GM23338 (cell line): ENCODE results near the gene TMEM61. TPM values are rescaled to one million over a fixed set of nuclear protein-coding genes. Genes with fewer than 3 reads are reported as not detected.

Experiments
- ATAC-seq: fragments of 200-7000 bp; cut with Tn5 transposase; 3 replicates; pipeline ENCODE4 v1.9.1; 2020
- DNase-seq: peaks from one replicate; pipeline ENCODE4 v3.0.0-alpha.2; 2015; ENCODE audit warnings: low spot score
- H2AFZ ChIP-seq: fragments of 200-600 bp; sonication (generic); 2 replicates; pipeline ENCODE4 v1.8.0; 2016; ENCODE audit warnings: antibody characterized with exemption, mild to moderate bottlenecking, moderate library complexity
- H3F3A ChIP-seq: fragments of 200-600 bp; sonication (generic); replicated peaks from 2 replicates; pipeline ENCODE4 v1.8.0; 2017; ENCODE audit warnings: antibody characterized with exemption, mixed run types, low read depth
- H3K27ac ChIP-seq: fragments of 200-600 bp; sonication (generic); 2 replicates; pipeline ENCODE4 v1.6.1; 2016; ENCODE audit warnings: low read depth
- H3K27me3 ChIP-seq: fragments of 200-600 bp; sonication (generic); 2 replicates; pipeline ENCODE4 v1.8.0; 2016; ENCODE audit warnings: mild to moderate bottlenecking, mixed run types, moderate library complexity; ENCODE audit not compliant: insufficient read depth
- H3K36me3 ChIP-seq: fragments of 200-600 bp; sonication (generic); 2 replicates; pipeline ENCODE4 v1.8.0; 2016; ENCODE audit warnings: mild to moderate bottlenecking; ENCODE audit not compliant: insufficient read depth
- H3K4me1 ChIP-seq: fragments of 200-600 bp; sonication (generic); 2 replicates; pipeline ENCODE4 v1.8.0; 2016; ENCODE audit warnings: mild to moderate bottlenecking, moderate library complexity; ENCODE audit not compliant: insufficient read depth
- H3K4me2 ChIP-seq: fragments of 200-600 bp; sonication (generic); 2 replicates; pipeline ENCODE4 v1.7.1; 2017; ENCODE audit warnings: mixed run types
- H3K4me3 ChIP-seq: fragments of 200-600 bp; sonication (generic); 2 replicates; pipeline ENCODE4 v1.6.1; 2016; ENCODE audit warnings: mixed run types
- H3K79me2 ChIP-seq: fragments of 200-600 bp; sonication (generic); replicated peaks from 2 replicates; pipeline ENCODE4 v1.8.0; 2017; ENCODE audit warnings: mild to moderate bottlenecking; ENCODE audit not compliant: insufficient read depth
- H3K9me2 ChIP-seq: fragments of 200-600 bp; sonication (generic); 2 replicates; pipeline ENCODE4 v1.8.0; 2017; ENCODE audit not compliant: insufficient read depth
- H4K20me1 ChIP-seq: fragments of 200-600 bp; sonication (generic); replicated peaks from 2 replicates; pipeline ENCODE4 v1.8.0; 2017; ENCODE audit warnings: mild to moderate bottlenecking; ENCODE audit not compliant: insufficient read depth
- H3K27ac Mint-ChIP-seq: 2 replicates; pipeline ENCODE4 v1.8.0; 2020; ENCODE audit warnings: inconsistent platforms, mild to moderate bottlenecking, moderate library complexity, mixed read lengths
- H3K27me3 Mint-ChIP-seq: 3 replicates; pipeline ENCODE4 v1.8.0; 2022; ENCODE audit warnings: low read depth, mild to moderate bottlenecking, moderate library complexity, mixed read lengths, inconsistent platforms; ENCODE audit not compliant: insufficient read depth, poor library complexity
- H3K36me3 Mint-ChIP-seq: 3 replicates; pipeline ENCODE4 v1.8.0; 2021; ENCODE audit warnings: low read depth, mild to moderate bottlenecking, inconsistent platforms, moderate library complexity, mixed read lengths
- H3K4me1 Mint-ChIP-seq: 3 replicates; pipeline ENCODE4 v1.8.0; 2020; ENCODE audit warnings: mild to moderate bottlenecking, inconsistent platforms, mixed read lengths
- H3K4me3 Mint-ChIP-seq: 3 replicates; pipeline ENCODE4 v1.8.0; 2021; ENCODE audit warnings: moderate library complexity, mild to moderate bottlenecking, inconsistent platforms, mixed read lengths
- H3K9me3 Mint-ChIP-seq: 3 replicates; pipeline ENCODE4 v1.8.0; 2020; ENCODE audit warnings: moderate library complexity, mild to moderate bottlenecking, inconsistent platforms, mixed read lengths
- ETS1 ChIP-seq: IDR thresholded peaks from 2 replicates; pipeline ENCODE4 v1.6.1; 2016; ENCODE audit warnings: antibody characterized with exemption
- POLR2AphosphoS5 ChIP-seq: IDR thresholded peaks from 2 replicates; pipeline ENCODE4 v1.6.1; 2016; ENCODE audit warnings: antibody characterized with exemption, low read depth
- STAT1 ChIP-seq: IDR thresholded peaks from one replicate; pipeline ENCODE4 v1.6.1; 2016; ENCODE audit warnings: antibody characterized with exemption; ENCODE audit not compliant: unreplicated experiment
- ZNF114 ChIP-seq: fragments of 250-450 bp; sonication (Bioruptor Pico); IDR thresholded peaks from 2 replicates; pipeline ENCODE4 v1.5.0; 2020; ENCODE audit warnings: mild to moderate bottlenecking, moderate library complexity
- ZNF462 ChIP-seq: fragments of 250-450 bp; sonication (Bioruptor Pico); IDR thresholded peaks from 2 replicates; pipeline ENCODE4 v1.5.0; 2020; ENCODE audit warnings: mild to moderate bottlenecking, moderate library complexity
- polyA plus RNA-seq: library from polyadenylated mRNA; unstranded; fragments of >200 nt; fragmentation: Nextera tagmentation; extraction: Ambion mirVana; gene quantifications from 2 replicates; pipeline ENCODE4 v1.2.1, GENCODE V29; 2016
- total RNA-seq: library from RNA; depleted of rRNA; stranded (reverse); fragments of >200 nt; shearing (Covaris generic); gene quantifications from 2 replicates; pipeline ENCODE4 v1.2.3, GENCODE V29; 2014

The TMEM61 gene
- total and polyA plus RNA-seq, 2 experiments from 2014 or later = 2.0 to 3.6 TPM

GRCh38 chr1:54956726-54957125 is 23.7 kb upstream of the TMEM61 start (continued):
- TF ChIP-seq ZNF462 (no peak), ETS1 (no peak), POLR2AphosphoS5 (no peak), ZNF114 (CRISPR knock-in tag) (no peak)

- H3K9me2 ChIP-seq = no peaks in the 10 kb centered on the region
- ATAC-seq = no peak
Measured at GRCh38 chr1:54959241-54959640, 21.2 kb upstream of the TMEM61 start.

More at GRCh38 chr1:54959241-54959640, 21.2 kb upstream of the TMEM61 start:
- Histone ChIP-seq H3K79me2 (no peaks in the 10 kb centered on the region), H3K4me2 (no peak overlapping the region), H2AFZ (no peak overlapping the region), H3K27ac (peak overlapping the region; percentile 8; the same call in 1 of the 2 replicates), H3K36me3 (no peaks in the 10 kb centered on the region; the same call in 1 of the 2 replicates), H4K20me1 (no peaks in the 10 kb centered on the region), H3K27me3 (no peaks in the 10 kb centered on the region), H3K4me1 (peaks cover 23% of the 10 kb centered on the region), H3F3A (no peaks in the 10 kb centered on the region), H3K4me3 (no peak overlapping the region)
- DNase-seq = no peak
- no peak for TF ChIP-seq POLR2AphosphoS5
- TF ChIP-seq STAT1 = no peak
- TF ChIP-seq ZNF114 (CRISPR knock-in tag) = no peak
- no peak for TF ChIP-seq ETS1
- Mint-ChIP-seq H3K27me3 (no peaks in the 10 kb centered on the region), H3K9me3 (peaks cover 59% of the 10 kb centered on the region), H3K4me1 (peaks cover 18% of the 10 kb centered on the region), H3K4me3 (no peak overlapping the region), H3K36me3 (peaks cover 45% of the 10 kb centered on the region), H3K27ac (no peak overlapping the region)
